GM18517 (cell line): ENCODE measurements around the gene IL17RA.
"Not testable (repeated sequence)": the region's sequence is repeated elsewhere in the genome, so short reads cannot be mapped to it uniquely, and the experiment has no call there.

Experiments
- ATAC-seq: cut with Tn5 transposase; IDR thresholded peaks from one replicate; pipeline ENCODE4 v1.9.1; 2021; ENCODE audit warnings: mild to moderate bottlenecking, moderate library complexity; ENCODE audit not compliant: unreplicated experiment

The IL17RA gene

GRCh38 chr22:17118342-17118741, 33.5 kb downstream of the IL17RA start:
- ATAC-seq = no peak

DNA sequence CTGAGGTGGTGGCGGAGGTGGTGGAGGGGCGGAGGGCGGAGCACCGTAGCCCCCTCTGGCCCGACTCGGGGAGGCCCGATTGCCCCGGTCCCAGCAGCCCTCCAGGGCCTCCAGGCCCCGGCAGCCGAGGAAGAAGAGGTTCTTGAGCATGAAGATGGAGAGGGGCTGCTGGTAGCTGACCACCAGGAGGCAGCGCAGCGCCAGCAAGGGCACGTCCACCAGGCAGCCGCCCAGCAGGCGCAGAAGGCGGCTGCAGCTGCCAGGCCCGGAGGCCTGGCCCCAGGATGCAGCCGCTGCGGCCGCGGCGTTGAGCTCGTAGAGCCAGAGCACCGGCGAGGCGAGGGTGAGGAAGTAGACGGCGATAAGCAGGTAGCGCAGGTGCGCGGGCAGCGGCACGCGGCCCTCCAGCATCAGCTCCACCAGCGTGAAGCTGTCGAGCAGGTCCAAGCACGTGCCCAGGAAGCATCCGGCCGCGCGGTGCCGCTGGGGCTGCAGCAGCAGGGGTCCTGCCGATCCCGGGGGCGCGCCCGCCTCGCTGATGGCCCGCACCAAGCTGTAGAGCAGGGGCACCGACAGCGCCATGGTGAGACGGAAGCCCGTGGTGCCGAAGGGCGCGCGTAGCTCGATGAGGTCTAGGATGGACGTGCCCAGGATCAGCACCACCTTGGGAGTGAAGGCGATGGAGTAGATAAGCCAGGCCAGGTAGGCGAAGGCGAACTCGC, 34.8 kb downstream of the IL17RA start:
- ATAC-seq = no peak

DNA sequence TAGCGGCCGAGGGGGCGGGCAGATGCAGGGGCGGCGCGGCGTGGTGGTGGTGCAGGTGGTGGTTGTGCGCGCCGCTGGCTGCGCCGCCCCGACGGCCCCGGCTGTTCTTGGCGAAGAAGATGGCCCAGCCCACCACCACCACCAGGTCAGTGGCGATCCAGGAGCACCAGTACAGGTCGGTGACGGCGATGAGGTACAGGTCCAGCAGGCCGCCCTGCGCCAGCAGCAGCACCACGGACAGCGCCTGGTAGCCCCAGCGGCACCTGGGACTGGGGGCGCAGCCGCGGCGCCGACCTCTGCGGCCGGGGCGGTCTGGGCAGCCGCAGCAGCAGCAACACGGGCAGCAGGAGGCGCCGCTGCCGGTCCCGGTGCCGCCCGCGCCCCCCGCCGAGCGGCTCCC, 35.5 kb downstream of the IL17RA start:
- no peak for ATAC-seq

GRCh38 chr22:17120711-17121232, 36.0 kb downstream of the IL17RA start:
- ATAC-seq = no peak

DNA sequence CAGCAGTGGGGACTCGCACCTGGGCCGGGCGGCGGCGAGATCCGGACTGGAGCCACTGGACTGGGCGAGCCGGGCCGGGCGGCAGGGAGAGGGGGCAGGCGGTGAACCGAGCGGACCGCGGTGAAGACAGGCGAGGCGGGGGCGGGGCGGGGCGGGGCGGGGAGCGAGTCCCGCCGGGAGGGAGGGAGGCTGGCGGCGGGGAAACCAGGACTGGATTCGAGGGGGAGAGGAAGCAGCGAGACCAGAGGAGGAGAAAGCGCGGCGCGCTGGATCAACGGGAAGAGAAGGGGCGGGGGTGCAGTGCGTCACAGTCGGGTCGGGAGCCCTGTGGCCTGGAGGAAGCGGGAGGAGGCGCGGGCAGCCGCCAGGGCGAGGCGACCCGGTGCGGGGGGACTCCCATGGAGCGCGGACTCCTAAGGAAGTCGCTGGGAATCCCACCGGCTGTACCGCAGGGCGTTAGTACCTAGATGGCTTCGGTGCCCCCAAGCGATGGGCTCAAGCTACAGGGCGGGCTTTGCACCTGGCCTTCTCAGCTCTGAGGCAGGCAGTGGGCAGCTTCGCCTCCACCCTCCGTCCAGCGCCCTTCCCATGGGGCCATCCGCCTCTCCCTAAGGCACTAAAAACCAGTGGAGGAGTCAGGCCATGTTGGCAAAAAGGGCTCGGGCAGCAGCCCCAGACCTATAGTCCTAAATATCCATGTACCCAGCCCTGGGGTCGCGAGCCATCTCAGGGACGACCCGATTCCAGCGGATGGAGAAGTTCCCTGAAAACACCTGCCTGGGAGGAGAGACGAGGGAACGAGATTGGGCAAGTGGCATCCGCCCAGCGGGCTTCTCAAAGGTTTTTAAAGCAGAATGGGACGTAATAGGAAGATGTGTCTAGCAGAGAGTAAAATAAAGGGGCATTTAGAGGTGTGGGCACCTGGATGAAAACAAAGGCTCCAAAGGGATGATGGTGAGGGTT, 36.7 kb downstream of the IL17RA start, which contains the start of gene TMEM121B:
Gene TMEM121B, minus strand, starts transcription at position 128 of the 963 bp plus-strand sequence. CDS start 233 bp downstream, outside the sequence.
- ATAC-seq = no peak

GRCh38 chr22:17130199-17130598, 45.4 kb downstream of the IL17RA start:
- ATAC-seq = no peak

GRCh38 chr22:17131686-17132085, 46.9 kb downstream of the IL17RA start:
- no peak for ATAC-seq

GRCh38 chr22:17132112-17132511, 47.3 kb downstream of the IL17RA start:
- ATAC-seq = no peak

- ATAC-seq = no peak
Measured at GRCh38 chr22:17133137-17133536, 48.3 kb downstream of the IL17RA start.

- ATAC-seq = no peak
Measured at GRCh38 chr22:17135153-17135760, 50.5 kb downstream of the IL17RA start.

GRCh38 chr22:17137170-17137569, 52.4 kb downstream of the IL17RA start:
- no peak for ATAC-seq

DNA sequence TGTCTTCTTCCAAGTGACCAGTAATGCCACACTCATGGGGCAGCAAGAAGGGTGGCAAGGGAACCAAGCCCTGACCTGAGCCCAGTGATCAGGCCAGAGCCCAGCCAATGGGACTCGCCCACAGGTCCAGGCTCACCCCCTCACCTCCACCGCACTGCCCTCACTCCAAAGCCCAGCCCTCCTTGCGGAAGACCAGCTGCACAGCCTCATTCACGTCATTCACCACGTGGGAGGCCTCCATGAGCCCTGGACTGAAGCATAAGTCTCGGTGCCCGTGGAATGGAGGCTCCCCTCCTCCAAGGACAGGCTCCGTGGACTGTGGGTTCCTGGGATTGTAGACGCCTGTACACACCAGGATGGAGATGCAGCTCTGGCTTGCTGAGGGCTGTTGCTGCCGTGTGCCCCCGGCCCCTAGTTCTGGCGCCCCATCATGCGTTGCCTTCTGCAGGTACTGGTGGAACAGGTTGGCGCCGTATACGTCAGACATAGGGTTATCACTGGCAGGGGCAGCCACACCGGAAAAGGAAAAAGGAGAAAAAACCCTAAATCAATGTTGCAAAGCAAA, 53.1 kb downstream of the IL17RA start:
- no peak for ATAC-seq

DNA sequence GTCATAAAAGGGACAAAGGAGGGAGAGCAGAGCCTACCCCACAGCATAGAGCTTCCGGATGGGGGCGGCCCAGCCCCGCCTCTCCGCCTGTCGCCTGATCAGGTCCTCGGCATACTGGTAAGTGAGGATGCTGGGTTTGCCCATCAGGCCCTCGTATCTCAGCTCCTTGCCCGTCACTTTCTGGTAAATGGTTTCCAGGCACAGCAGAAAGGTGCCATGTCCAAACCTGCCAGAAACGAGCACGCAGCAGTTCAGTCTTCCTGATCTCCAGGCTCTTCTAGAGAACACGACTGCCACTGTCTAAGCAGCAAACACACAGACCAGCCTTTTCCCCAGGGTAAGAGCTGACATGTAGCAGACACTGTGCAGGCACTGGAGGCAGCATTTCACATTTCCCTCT, 53.7 kb downstream of the IL17RA start:
- ATAC-seq = no peak

GRCh38 chr22:17140022-17140421, 55.2 kb downstream of the IL17RA start:
- no peak for ATAC-seq

- no peak for ATAC-seq
Measured at GRCh38 chr22:17140826-17141766, 56.3 kb downstream of the IL17RA start.

GRCh38 chr22:17143101-17143500, 58.3 kb downstream of the IL17RA start:
- ATAC-seq = no peak

DNA sequence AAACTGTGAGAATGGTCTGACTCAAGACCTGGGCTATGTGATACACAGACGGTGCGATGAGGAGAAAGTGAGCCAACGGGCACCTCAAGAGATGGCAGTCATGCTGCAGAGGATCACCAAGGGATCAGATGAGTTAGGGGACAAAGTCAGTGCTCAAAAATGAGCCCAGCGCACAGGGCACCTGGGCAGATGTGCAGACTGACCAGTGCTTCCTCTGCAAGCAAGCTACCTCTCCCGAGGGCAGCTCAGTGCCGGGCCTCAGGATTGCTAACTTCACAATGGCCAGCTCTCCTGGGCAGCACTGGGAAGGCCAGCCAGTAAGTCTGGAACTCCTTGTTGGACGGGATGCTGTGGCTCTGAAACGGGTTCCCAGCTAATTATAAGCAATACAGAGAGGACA, 59.0 kb downstream of the IL17RA start:
- no peak for ATAC-seq

GRCh38 chr22:17145021-17145680, 60.4 kb downstream of the IL17RA start:
- no peak for ATAC-seq

DNA sequence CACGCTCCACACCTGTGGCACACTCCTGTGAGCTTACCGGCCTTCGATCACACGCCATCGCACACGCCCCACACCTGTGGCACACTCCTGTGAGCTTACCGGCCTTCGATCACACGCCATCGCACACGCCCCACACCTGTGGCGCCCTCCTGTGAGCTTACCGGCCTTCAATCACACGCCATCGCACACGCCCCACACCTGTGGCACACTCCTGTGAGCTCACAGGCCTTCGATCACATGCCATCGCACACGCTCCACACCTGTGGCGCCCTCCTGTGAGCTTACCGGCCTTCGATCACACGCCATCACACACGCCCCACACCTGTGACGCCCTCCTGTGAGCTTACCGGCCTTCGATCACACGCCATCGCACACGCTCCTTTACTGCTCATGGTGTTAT, 62.7 kb downstream of the IL17RA start:
- not testable (repeated sequence) for ATAC-seq
